ENCODE results near the gene MT1E. TPM values are rescaled to one million over a fixed set of nuclear protein-coding genes. Genes with fewer than 3 reads are reported as not detected.

MT1E gene
- total RNA-seq, 1 experiment from 2014 or later = 383 TPM

DNA sequence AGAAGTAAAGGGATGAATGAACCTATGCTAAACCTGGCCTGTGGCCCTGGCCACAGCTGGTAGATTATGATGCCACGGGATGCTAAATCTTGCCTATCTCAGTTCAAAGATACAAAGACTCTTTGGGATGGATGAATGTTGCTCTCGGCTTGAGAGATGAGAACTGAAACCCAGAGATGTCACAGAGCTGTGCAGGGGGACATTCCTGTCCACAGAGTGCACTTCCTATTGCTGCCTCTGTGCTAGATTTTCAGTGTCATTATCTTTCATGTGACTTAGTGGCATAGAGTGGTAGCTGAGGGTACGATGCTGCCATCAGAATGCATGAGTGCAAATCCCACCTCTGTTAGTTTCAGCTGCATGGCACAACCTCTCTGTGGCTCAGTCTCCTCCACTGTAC, 4.6 kb downstream of the MT1E start:
- Histone ChIP-seq H3K9me3 (ENCODE audit: control insufficient read depth in 1 of 2, insufficient read depth in 1 of 2, low read depth in 1 of 2, low read length in 2 of 2) (no peaks in the 10 kb centered on the region), H3K4me3 (replicated peaks in 1 of 2; ENCODE audit: low read depth in 1 of 2, low read length in 2 of 2) (no peak overlapping the region), H2AFZ (ENCODE audit: low read depth, low read length, poor library complexity, severe bottlenecking) (no peak overlapping the region), H3K9me2 (ENCODE audit: insufficient read depth) (no peaks in the 10 kb centered on the region), H3K36me3 (ENCODE audit: control insufficient read depth in 1 of 2, insufficient read depth in 2 of 2, low read length in 2 of 2) (no peaks in the 10 kb centered on the region), H3K4me1 (ENCODE audit: control insufficient read depth in 1 of 2, insufficient read depth in 2 of 2, low read length in 2 of 2) (peaks cover 9 to 40% of the 10 kb centered on the region in 2 experiments), H3K79me2 (ENCODE audit: insufficient read depth, low read length) (peaks cover 12% of the 10 kb centered on the region), H4K20me1 (ENCODE audit: insufficient read depth) (no peaks in the 10 kb centered on the region), H3K4me2 (ENCODE audit: low read length) (no peak overlapping the region), H3K9ac (ENCODE audit: low read length) (no peak overlapping the region), H3K27ac (ENCODE audit: low read depth, low read length) (no peak overlapping the region), H3K27me3 (ENCODE audit: insufficient read depth, low read length) (no peaks in the 10 kb centered on the region)
- ChIA-PET POLR2A (interaction anchor here (1.5 kb wide), 1 partner anchor 14 kb away, joined by 6 read pairs; no protein-coding TSS in a partner anchor), CTCF (interaction anchor here (1.1 to 2.1 kb wide), 2 partner anchors 13 to 29 kb away, joined by 3 to 11 read pairs; no protein-coding TSS in a partner anchor), RAD21 (ENCODE audit: low non-redundant PET in 1 of 2, low total read pairs in 2 of 2, uncharacterized antibody in 2 of 2, unreplicated experiment in 2 of 2) (no interaction called here)
- no peak for TF ChIP-seq ZFX (IDR thresholded peaks at IDR 0.05)
- TF ChIP-seq SRF (IDR thresholded peaks at IDR 0.05; ENCODE audit: low read depth) = no peak
- no peak for TF ChIP-seq YY1 (IDR thresholded peaks at IDR 0.05; ENCODE audit: extremely low read depth, insufficient replicate concordance, low read depth, low read length)
- TF ChIP-seq, protein P1, sequence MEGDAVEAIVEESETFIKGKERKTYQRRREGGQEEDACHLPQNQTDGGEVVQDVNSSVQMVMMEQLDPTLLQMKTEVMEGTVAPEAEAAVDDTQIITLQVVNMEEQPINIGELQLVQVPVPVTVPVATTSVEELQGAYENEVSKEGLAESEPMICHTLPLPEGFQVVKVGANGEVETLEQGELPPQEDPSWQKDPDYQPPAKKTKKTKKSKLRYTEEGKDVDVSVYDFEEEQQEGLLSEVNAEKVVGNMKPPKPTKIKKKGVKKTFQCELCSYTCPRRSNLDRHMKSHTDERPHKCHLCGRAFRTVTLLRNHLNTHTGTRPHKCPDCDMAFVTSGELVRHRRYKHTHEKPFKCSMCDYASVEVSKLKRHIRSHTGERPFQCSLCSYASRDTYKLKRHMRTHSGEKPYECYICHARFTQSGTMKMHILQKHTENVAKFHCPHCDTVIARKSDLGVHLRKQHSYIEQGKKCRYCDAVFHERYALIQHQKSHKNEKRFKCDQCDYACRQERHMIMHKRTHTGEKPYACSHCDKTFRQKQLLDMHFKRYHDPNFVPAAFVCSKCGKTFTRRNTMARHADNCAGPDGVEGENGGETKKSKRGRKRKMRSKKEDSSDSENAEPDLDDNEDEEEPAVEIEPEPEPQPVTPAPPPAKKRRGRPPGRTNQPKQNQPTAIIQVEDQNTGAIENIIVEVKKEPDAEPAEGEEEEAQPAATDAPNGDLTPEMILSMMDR (IDR thresholded peaks at IDR 0.05 in 2 of 3, conservative IDR thresholded peaks at IDR 0.05 in 1 of 3; ENCODE audit: borderline replicate concordance in 1 of 3, insufficient read depth in 1 of 3, low read depth in 2 of 3, low read length in 2 of 3) = no peak
- no peak for TF ChIP-seq ZNF274 (IDR thresholded peaks at IDR 0.05; ENCODE audit: low read depth, low read length)
- no peak for TF ChIP-seq EZH2phosphoT487 (IDR thresholded peaks at IDR 0.05; ENCODE audit: borderline replicate concordance)
- no peak for TF ChIP-seq RAD21 (IDR thresholded peaks at IDR 0.05; ENCODE audit: low read depth)
- no peak for TF ChIP-seq EZH2 (IDR thresholded peaks at IDR 0.05)
- TF ChIP-seq, protein P2, sequence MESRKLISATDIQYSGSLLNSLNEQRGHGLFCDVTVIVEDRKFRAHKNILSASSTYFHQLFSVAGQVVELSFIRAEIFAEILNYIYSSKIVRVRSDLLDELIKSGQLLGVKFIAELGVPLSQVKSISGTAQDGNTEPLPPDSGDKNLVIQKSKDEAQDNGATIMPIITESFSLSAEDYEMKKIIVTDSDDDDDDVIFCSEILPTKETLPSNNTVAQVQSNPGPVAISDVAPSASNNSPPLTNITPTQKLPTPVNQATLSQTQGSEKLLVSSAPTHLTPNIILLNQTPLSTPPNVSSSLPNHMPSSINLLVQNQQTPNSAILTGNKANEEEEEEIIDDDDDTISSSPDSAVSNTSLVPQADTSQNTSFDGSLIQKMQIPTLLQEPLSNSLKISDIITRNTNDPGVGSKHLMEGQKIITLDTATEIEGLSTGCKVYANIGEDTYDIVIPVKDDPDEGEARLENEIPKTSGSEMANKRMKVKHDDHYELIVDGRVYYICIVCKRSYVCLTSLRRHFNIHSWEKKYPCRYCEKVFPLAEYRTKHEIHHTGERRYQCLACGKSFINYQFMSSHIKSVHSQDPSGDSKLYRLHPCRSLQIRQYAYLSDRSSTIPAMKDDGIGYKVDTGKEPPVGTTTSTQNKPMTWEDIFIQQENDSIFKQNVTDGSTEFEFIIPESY (IDR thresholded peaks at IDR 0.05; ENCODE audit: extremely low read depth, insufficient replicate concordance, low read length) = no peak
- TF ChIP-seq CEBPB (IDR thresholded peaks at IDR 0.05; ENCODE audit: low read depth) = no peak
- TF ChIP-seq, protein P3, sequence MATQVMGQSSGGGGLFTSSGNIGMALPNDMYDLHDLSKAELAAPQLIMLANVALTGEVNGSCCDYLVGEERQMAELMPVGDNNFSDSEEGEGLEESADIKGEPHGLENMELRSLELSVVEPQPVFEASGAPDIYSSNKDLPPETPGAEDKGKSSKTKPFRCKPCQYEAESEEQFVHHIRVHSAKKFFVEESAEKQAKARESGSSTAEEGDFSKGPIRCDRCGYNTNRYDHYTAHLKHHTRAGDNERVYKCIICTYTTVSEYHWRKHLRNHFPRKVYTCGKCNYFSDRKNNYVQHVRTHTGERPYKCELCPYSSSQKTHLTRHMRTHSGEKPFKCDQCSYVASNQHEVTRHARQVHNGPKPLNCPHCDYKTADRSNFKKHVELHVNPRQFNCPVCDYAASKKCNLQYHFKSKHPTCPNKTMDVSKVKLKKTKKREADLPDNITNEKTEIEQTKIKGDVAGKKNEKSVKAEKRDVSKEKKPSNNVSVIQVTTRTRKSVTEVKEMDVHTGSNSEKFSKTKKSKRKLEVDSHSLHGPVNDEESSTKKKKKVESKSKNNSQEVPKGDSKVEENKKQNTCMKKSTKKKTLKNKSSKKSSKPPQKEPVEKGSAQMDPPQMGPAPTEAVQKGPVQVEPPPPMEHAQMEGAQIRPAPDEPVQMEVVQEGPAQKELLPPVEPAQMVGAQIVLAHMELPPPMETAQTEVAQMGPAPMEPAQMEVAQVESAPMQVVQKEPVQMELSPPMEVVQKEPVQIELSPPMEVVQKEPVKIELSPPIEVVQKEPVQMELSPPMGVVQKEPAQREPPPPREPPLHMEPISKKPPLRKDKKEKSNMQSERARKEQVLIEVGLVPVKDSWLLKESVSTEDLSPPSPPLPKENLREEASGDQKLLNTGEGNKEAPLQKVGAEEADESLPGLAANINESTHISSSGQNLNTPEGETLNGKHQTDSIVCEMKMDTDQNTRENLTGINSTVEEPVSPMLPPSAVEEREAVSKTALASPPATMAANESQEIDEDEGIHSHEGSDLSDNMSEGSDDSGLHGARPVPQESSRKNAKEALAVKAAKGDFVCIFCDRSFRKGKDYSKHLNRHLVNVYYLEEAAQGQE (IDR thresholded peaks at IDR 0.05; ENCODE audit: low read depth) = no peak
- TF ChIP-seq, protein P4, sequence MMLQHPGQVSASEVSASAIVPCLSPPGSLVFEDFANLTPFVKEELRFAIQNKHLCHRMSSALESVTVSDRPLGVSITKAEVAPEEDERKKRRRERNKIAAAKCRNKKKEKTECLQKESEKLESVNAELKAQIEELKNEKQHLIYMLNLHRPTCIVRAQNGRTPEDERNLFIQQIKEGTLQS (IDR thresholded peaks at IDR 0.05) = no peak
- no peak for TF ChIP-seq ELF1 (IDR thresholded peaks at IDR 0.05; ENCODE audit: borderline replicate concordance, low read depth)
- no peak for TF ChIP-seq SIN3A (IDR thresholded peaks at IDR 0.05; ENCODE audit: low read depth)
- TF ChIP-seq POLR2AphosphoS5 (IDR thresholded peaks at IDR 0.05; ENCODE audit: low read depth, low read length) = no peak
- TF ChIP-seq SP1 (IDR thresholded peaks at IDR 0.05; ENCODE audit: low read depth) = no peak
- no peak for TF ChIP-seq FOSL1 (IDR thresholded peaks at IDR 0.05; ENCODE audit: low read depth)
- no peak for TF ChIP-seq EGR1 (IDR thresholded peaks at IDR 0.05; ENCODE audit: low read depth)
- TF ChIP-seq TCF7L2 (IDR thresholded peaks at IDR 0.05; ENCODE audit: borderline replicate concordance, extremely low read depth, insufficient read depth, insufficient read length) = no peak
- TF ChIP-seq, protein P5, sequence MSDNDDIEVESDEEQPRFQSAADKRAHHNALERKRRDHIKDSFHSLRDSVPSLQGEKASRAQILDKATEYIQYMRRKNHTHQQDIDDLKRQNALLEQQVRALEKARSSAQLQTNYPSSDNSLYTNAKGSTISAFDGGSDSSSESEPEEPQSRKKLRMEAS (IDR thresholded peaks at IDR 0.05) = no peak
- intact Hi-C loops (cut with micrococcal nuclease) = no loop called here
- DNase-seq (ENCODE audit: low read depth, low spot score) (no peak), ATAC-seq (no peak)
- BruUV-seq (replicated peaks) = no TSS peak
